ENCODE data around the gene PKIG.

The PKIG gene

DNA sequence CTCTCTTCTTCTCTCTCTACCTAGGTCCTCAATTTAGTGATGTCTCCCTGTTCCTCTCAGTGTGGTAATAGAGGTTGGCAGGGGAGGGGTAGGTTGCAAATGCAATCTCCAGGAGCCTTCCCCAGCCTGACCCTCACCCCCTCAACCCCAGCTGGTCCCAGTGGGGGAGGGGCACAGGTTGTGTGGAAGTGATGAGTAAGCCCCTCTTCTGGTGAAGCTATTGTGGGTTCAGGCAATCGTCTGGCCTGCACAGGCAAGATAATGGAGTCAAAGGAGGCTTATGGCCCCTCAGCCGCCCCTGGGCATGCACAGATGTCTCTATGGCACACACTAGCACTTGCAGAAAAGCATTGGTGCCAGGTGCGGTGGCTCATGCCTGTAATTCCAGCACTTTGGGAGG, 79.9 kb downstream of the PKIG start:
- no peaks in the 10 kb centered on the region for H3F3A ChIP-seq (ENCODE audit: low read depth)
- H3K4me3 ChIP-seq (ENCODE audit: low read length, poor library complexity, severe bottlenecking): no peak overlapping the region
- no peaks in the 10 kb centered on the region for H3K9me2 ChIP-seq (replicated peaks; ENCODE audit: low read depth, low read length)
- no peaks in the 10 kb centered on the region for H3K79me2 ChIP-seq (ENCODE audit: insufficient read depth, low read length)
- H3K9ac ChIP-seq (ENCODE audit: low read depth, low read length, poor library complexity, severe bottlenecking): no peak overlapping the region
- no peak for TF ChIP-seq EZH2phosphoT487 (IDR thresholded peaks at IDR 0.05; ENCODE audit: borderline replicate concordance)
- TF ChIP-seq, protein P1, sequence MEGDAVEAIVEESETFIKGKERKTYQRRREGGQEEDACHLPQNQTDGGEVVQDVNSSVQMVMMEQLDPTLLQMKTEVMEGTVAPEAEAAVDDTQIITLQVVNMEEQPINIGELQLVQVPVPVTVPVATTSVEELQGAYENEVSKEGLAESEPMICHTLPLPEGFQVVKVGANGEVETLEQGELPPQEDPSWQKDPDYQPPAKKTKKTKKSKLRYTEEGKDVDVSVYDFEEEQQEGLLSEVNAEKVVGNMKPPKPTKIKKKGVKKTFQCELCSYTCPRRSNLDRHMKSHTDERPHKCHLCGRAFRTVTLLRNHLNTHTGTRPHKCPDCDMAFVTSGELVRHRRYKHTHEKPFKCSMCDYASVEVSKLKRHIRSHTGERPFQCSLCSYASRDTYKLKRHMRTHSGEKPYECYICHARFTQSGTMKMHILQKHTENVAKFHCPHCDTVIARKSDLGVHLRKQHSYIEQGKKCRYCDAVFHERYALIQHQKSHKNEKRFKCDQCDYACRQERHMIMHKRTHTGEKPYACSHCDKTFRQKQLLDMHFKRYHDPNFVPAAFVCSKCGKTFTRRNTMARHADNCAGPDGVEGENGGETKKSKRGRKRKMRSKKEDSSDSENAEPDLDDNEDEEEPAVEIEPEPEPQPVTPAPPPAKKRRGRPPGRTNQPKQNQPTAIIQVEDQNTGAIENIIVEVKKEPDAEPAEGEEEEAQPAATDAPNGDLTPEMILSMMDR (conservative IDR thresholded peaks at IDR 0.05; ENCODE audit: low read length): no peak
- peaks cover 7% of the 10 kb centered on the region for H3K4me1 ChIP-seq (ENCODE audit: insufficient read depth, low read length, poor library complexity, severe bottlenecking)
- no peaks in the 10 kb centered on the region for H3K36me3 ChIP-seq (ENCODE audit: insufficient read depth, low read length)
- H4K20me1 ChIP-seq (ENCODE audit: insufficient read depth, low read length, poor library complexity, severe bottlenecking): no peaks in the 10 kb centered on the region
- no peak overlapping the region for H2AFZ ChIP-seq (ENCODE audit: low read length)
- peak overlapping the region; percentile 6 for H3K4me2 ChIP-seq (ENCODE audit: low read depth, low read length, poor library complexity, severe bottlenecking)
- H3K9me3 ChIP-seq (ENCODE audit: insufficient read depth, low read depth, low read length): no peaks in the 10 kb centered on the region
- H3K27me3 ChIP-seq (ENCODE audit: insufficient read depth, low read length, poor library complexity, severe bottlenecking): no peaks in the 10 kb centered on the region

DNA sequence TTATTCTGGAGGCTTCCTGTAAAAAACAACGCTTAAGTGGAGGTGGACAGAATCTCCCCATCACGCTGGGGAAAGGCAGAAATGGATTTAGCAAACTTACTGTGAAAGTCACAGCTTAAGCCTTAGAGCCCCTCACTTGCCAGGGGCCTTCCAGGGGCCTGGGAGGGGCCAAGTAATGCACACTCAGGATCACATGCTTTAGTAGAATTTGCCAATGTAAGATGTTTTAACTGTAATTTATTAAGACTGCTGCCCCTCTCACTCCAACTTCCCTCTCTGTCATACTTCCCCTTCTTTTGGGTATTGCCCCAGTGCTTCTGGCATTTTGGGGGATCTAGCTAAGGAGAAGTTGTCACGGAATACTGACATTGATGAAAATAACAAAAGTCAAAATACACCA, 81.8 kb downstream of the PKIG start:
- TF ChIP-seq, protein P1 (conservative IDR thresholded peaks at IDR 0.05; ENCODE audit: low read length): no peak
- TF ChIP-seq EZH2phosphoT487 (IDR thresholded peaks at IDR 0.05; ENCODE audit: borderline replicate concordance): no peak
- Histone ChIP-seq H3K4me1 (ENCODE audit: insufficient read depth, low read length, poor library complexity, severe bottlenecking) (peaks cover 7% of the 10 kb centered on the region), H3K4me2 (ENCODE audit: low read depth, low read length, poor library complexity, severe bottlenecking) (no peak overlapping the region), H2AFZ (ENCODE audit: low read length) (no peak overlapping the region), H3F3A (ENCODE audit: low read depth) (no peaks in the 10 kb centered on the region), H3K9me3 (ENCODE audit: insufficient read depth, low read depth, low read length) (no peaks in the 10 kb centered on the region), H3K79me2 (ENCODE audit: insufficient read depth, low read length) (no peaks in the 10 kb centered on the region), H3K36me3 (ENCODE audit: insufficient read depth, low read length) (no peaks in the 10 kb centered on the region), H3K9ac (ENCODE audit: low read depth, low read length, poor library complexity, severe bottlenecking) (no peak overlapping the region), H3K27me3 (ENCODE audit: insufficient read depth, low read length, poor library complexity, severe bottlenecking) (no peaks in the 10 kb centered on the region), H3K4me3 (ENCODE audit: low read length, poor library complexity, severe bottlenecking) (no peak overlapping the region), H3K9me2 (replicated peaks; ENCODE audit: low read depth, low read length) (no peaks in the 10 kb centered on the region), H4K20me1 (ENCODE audit: insufficient read depth, low read length, poor library complexity, severe bottlenecking) (no peaks in the 10 kb centered on the region)

DNA sequence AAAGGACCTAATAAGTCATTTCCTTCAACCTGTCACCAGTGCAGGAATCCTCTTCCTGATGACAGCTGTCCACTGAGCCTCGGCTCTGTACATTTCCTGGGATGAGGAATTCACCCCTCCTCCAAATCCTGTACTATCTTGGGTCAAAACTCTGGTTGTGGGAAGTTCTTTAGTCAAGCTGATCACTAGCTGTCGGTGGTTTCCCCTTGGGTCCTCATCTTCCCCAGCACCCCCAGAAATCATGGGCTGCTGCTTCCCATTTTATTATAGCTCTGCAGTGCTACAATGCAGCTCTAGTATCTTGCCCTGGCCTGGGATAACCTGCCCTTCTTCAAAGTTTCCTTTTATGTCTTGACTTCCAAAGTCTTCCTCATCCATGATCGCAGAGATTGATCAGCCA, 83.7 kb downstream of the PKIG start:
- H3K27me3 ChIP-seq (ENCODE audit: insufficient read depth, low read length, poor library complexity, severe bottlenecking): no peaks in the 10 kb centered on the region
- no peaks in the 10 kb centered on the region for H3K36me3 ChIP-seq (ENCODE audit: insufficient read depth, low read length)
- H3K9me2 ChIP-seq (replicated peaks; ENCODE audit: low read depth, low read length): no peaks in the 10 kb centered on the region
- TF ChIP-seq EZH2phosphoT487 (IDR thresholded peaks at IDR 0.05; ENCODE audit: borderline replicate concordance): no peak
- TF ChIP-seq, protein P1 (conservative IDR thresholded peaks at IDR 0.05; ENCODE audit: low read length): no peak
- no peaks in the 10 kb centered on the region for H3F3A ChIP-seq (ENCODE audit: low read depth)
- no peaks in the 10 kb centered on the region for H3K9me3 ChIP-seq (ENCODE audit: insufficient read depth, low read depth, low read length)
- no peak overlapping the region for H3K4me3 ChIP-seq (ENCODE audit: low read length, poor library complexity, severe bottlenecking)
- no peak overlapping the region for H2AFZ ChIP-seq (ENCODE audit: low read length)
- H3K9ac ChIP-seq (ENCODE audit: low read depth, low read length, poor library complexity, severe bottlenecking): no peak overlapping the region
- H4K20me1 ChIP-seq (ENCODE audit: insufficient read depth, low read length, poor library complexity, severe bottlenecking): no peaks in the 10 kb centered on the region
- peaks cover 19% of the 10 kb centered on the region for H3K4me1 ChIP-seq (ENCODE audit: insufficient read depth, low read length, poor library complexity, severe bottlenecking)
- H3K4me2 ChIP-seq (ENCODE audit: low read depth, low read length, poor library complexity, severe bottlenecking): no peak overlapping the region
- no peaks in the 10 kb centered on the region for H3K79me2 ChIP-seq (ENCODE audit: insufficient read depth, low read length)

All from Loucy (cell line).